K562 (cell line): ENCODE measurements around the gene ODAD4. TPM values are rescaled to one million over a fixed set of nuclear protein-coding genes. Genes with fewer than 3 reads are reported as not detected.

Source experiments
- ATAC-seq: fragments of 200-7000 bp; cut with Tn5 transposase; 3 replicates; pipeline ENCODE4 v1.9.1; 2020; ENCODE audit warnings: moderate library complexity
- BruUV-seq: library from RNA; stranded (reverse); fragments of 400-500 nt; replicated peaks from 2 replicates; lab custom pipeline; 2021; lab: Mats Ljungman, UMichigan
- CTCF ChIA-PET: fragments of 300-600 bp; formaldehyde crosslinking; extraction: SDS; loops from one replicate; lab custom pipeline; 2021; ENCODE audit warnings: low intra/inter-chr PET ratio; lab: Yijun Ruan, JAX
- POLR2A ChIA-PET: fragments of 300-600, 350-650 bp; sonication (Branson Sonifier 250); formaldehyde crosslinking; extraction: SDS; loops from one replicate; lab custom pipeline; 2021; ENCODE audit warnings: antibody characterized with exemption, inconsistent platforms; lab: Yijun Ruan, JAX
- DNase-seq, 4 experiments: peaks; one replicate each; pipeline versions ENCODE4 v3.0.0 to v3.0.0-alpha.2; 2011 to 2018; ENCODE audit warnings: low spot score in 3 of 4, mixed read lengths in 3 of 4; ENCODE audit errors: extremely low read depth in 1 of 4
- FAIRE-seq: peaks from 2 replicates; lab custom pipeline; 2011; peaks lifted over from hg19 to GRCh38; lab: Jason Lieb, UNC
- H2AFZ ChIP-seq: 2 replicates; pipeline ENCODE4 v1.6.0; 2011; ENCODE audit warnings: low read depth, low read length, control low read depth, inconsistent platforms
- H3K27ac ChIP-seq: fragments of 200-600 bp; 3 replicates; pipeline ENCODE4 v1.8.0; 2011; ENCODE audit warnings: low read depth, mild to moderate bottlenecking, control low read depth, inconsistent platforms, low read length, moderate library complexity, mixed read lengths; ENCODE audit errors: extremely low read depth
- H3K27me3 ChIP-seq, 2 experiments: fragments of 300-600 bp in 1 of 2; 2 replicates in 1 of 2; 3 replicates in 1 of 2; pipeline versions ENCODE4 v1.6.0 to v1.8.0; 2011; ENCODE audit warnings: inconsistent platforms in 2 of 2, low read length in 2 of 2, mild to moderate bottlenecking in 1 of 2, mixed read lengths in 1 of 2, moderate library complexity in 1 of 2; ENCODE audit not compliant: control insufficient read depth in 2 of 2, insufficient read depth in 2 of 2
- H3K36me3 ChIP-seq: fragments of 300-600 bp; 3 replicates; pipeline ENCODE4 v1.8.0; 2011; ENCODE audit warnings: mild to moderate bottlenecking, low read length, inconsistent platforms; ENCODE audit not compliant: control insufficient read depth, insufficient read depth
- H3K4me1 ChIP-seq, 2 experiments: fragments of 200-600 bp in 1 of 2; replicated peaks in 1 of 2; 2 replicates in 1 of 2; 3 replicates in 1 of 2; pipeline versions ENCODE4 v1.5.1 to v1.8.0; 2011; ENCODE audit warnings: inconsistent platforms in 2 of 2, low read length in 2 of 2, mild to moderate bottlenecking in 1 of 2, mixed read lengths in 1 of 2, moderate library complexity in 1 of 2; ENCODE audit not compliant: control insufficient read depth in 2 of 2, insufficient read depth in 2 of 2
- H3K4me2 ChIP-seq: 2 replicates; pipeline ENCODE4 v1.6.1; 2011; ENCODE audit warnings: low read length, control low read depth, inconsistent platforms, mixed read lengths; ENCODE audit not compliant: insufficient read depth
- H3K4me3 ChIP-seq: fragments of 200-600 bp; sonication (generic), shearing (Covaris generic); 2 replicates; pipeline ENCODE4 v1.5.1; 2016; ENCODE audit warnings: control low read depth, inconsistent platforms
- H3K79me2 ChIP-seq: fragments of 200-600 bp; 3 replicates; pipeline ENCODE4 v1.8.0; 2011; ENCODE audit warnings: low read length, inconsistent platforms; ENCODE audit not compliant: control insufficient read depth, insufficient read depth
- H3K9ac ChIP-seq, 2 experiments: 2 replicates each; pipeline versions ENCODE4 v1.6.0 to v1.6.1; 2011; ENCODE audit warnings: low read depth in 2 of 2, low read length in 2 of 2, control low read depth in 1 of 2, inconsistent platforms in 1 of 2, mild to moderate bottlenecking in 1 of 2, mixed read lengths in 1 of 2; ENCODE audit not compliant: insufficient read depth in 1 of 2
- H3K9me1 ChIP-seq: one replicate; pipeline ENCODE4 v1.6.0; 2011; ENCODE audit warnings: inconsistent platforms, mild to moderate bottlenecking, low read length, moderate library complexity; ENCODE audit not compliant: control insufficient read depth, insufficient read depth
- H3K9me3 ChIP-seq: replicated peaks from 2 replicates; pipeline ENCODE4 v1.5.1; 2011; ENCODE audit warnings: low read depth, low read length, inconsistent platforms; ENCODE audit not compliant: control insufficient read depth, insufficient read depth
- H4K20me1 ChIP-seq: replicated peaks from 2 replicates; pipeline ENCODE4 v1.6.1; 2011; ENCODE audit warnings: low read length, inconsistent platforms, mixed read lengths; ENCODE audit not compliant: control insufficient read depth, insufficient read depth
- CXXC5 ChIP-seq: fragments of 250-450 bp; sonication (Bioruptor Pico); IDR thresholded peaks from 2 replicates; pipeline ENCODE4 v1.8.0; 2022; ENCODE audit warnings: inconsistent platforms, mild to moderate bottlenecking, moderate library complexity
- PRPF4 ChIP-seq: fragments of 200-400 bp; formaldehyde crosslinking; IDR thresholded peaks from one replicate; pipeline ENCODE4 v1.6.1; 2017; ENCODE audit warnings: low read length, low read depth, mild to moderate bottlenecking; ENCODE audit not compliant: insufficient read depth, poor library complexity, severe bottlenecking
- RAD21 ChIP-seq, 2 experiments: fragments of 250-450 bp in 1 of 2; fragments of 450-650 bp in 1 of 2; sonication (Bioruptor Pico) in 1 of 2; formaldehyde crosslinking in 1 of 2; IDR thresholded peaks in 1 of 2; conservative IDR thresholded peaks in 1 of 2; 2 replicates each; pipeline versions ENCODE4 v1.4.0 to v1.8.0; 2020 to 2022; ENCODE audit warnings: mild to moderate bottlenecking in 2 of 2, moderate library complexity in 1 of 2
- RAD51 ChIP-seq: fragments of 450-650 bp; IDR thresholded peaks from 2 replicates; pipeline ENCODE4 v1.7.1; 2016; ENCODE audit warnings: low read depth, mild to moderate bottlenecking, borderline replicate concordance
- RBM25 ChIP-seq: fragments of 200-400 bp; formaldehyde crosslinking; IDR thresholded peaks from 2 replicates; pipeline ENCODE4 v1.6.1; 2018; ENCODE audit warnings: low read length, low read depth, moderate library complexity; ENCODE audit not compliant: severe bottlenecking
- RFX7 ChIP-seq: fragments of 250-450 bp; sonication (Bioruptor Pico); IDR thresholded peaks from 2 replicates; pipeline ENCODE4 v1.5.1; 2021; ENCODE audit warnings: mild to moderate bottlenecking
- TBP ChIP-seq: optimal IDR thresholded peaks from 2 replicates; pipeline ENCODE3; 2011; ENCODE audit warnings: low read depth, low read length, improper control_type of control experiment
- TCF3 ChIP-seq: sonication (generic); formaldehyde crosslinking; IDR thresholded peaks from 2 replicates; pipeline ENCODE4 v1.4.0; 2020; ENCODE audit warnings: mild to moderate bottlenecking, missing genetic modification reagents
- TSC22D4 ChIP-seq: fragments of 450-650 bp; IDR thresholded peaks from 2 replicates; pipeline ENCODE4 v1.6.1; 2016; ENCODE audit warnings: missing genetic modification characterization, missing biosample characterization, control low read depth
- ZNF586 ChIP-seq: fragments of 450-650 bp; formaldehyde crosslinking; conservative IDR thresholded peaks from 2 replicates; pipeline ENCODE4 v1.4.0; 2020; ENCODE audit warnings: mild to moderate bottlenecking, moderate library complexity
- ZNF77 ChIP-seq: fragments of 250-450 bp; sonication (Bioruptor Pico); IDR thresholded peaks from 2 replicates; pipeline ENCODE4 v1.5.0; 2020
- WGBS: fragments of 100-300 bp; shearing (Covaris generic); methylation state at CpG from one replicate; pipeline ENCODE4 v1.1.6; 2016; ENCODE audit warnings: low coverage, mixed read lengths; ENCODE audit not compliant: insufficient coverage; ENCODE audit errors: missing lambda C conversion rate; 5-methylcytosine and 5-hydroxymethylcytosine counted together
- in situ Hi-C: fragments of 300-500 bp; cut with MboI; formaldehyde crosslinking; loops from 4 replicates; pipeline ENCODE4 v1.15.0; 2018; ENCODE audit warnings: inconsistent platforms, mixed read lengths
- intact Hi-C: fragments of 100-400 bp; cut with micrococcal nuclease; formaldehyde crosslinking; loops from 2 replicates; pipeline ENCODE4 v1.14.2; 2022
- polyA plus RNA-seq, 8 experiments: library from polyadenylated mRNA; depleted of rRNA in 4 of 8; stranded (reverse) in 5 of 8; unstranded in 3 of 8; fragments of >200 nt; fragmentation: Nextera tagmentation in 2 of 8; fragmentation: Illumina TruSeq in 1 of 8; extraction: Ambion mirVana in 2 of 8; extraction: Trizol in 1 of 8; gene quantifications; 2 replicates each; pipeline versions ENCODE4 v1.2.1 to v1.2.3, GENCODE V29; 2011 to 2014; ENCODE audit warnings: inconsistent platforms in 1 of 8, missing spikeins in 1 of 8
- total RNA-seq, 7 experiments: library from RNA; depleted of rRNA in 6 of 7; stranded (reverse); fragments of >200 nt in 6 of 7; fragmentation: Illumina TruSeq in 2 of 7; extraction: Trizol in 2 of 7; gene quantifications; 2 replicates each; pipeline versions ENCODE4 v1.2.1 to v1.2.3, GENCODE V29; 2011 to 2021; ENCODE audit warnings: low replicate concordance in 1 of 7
- TF ChIP-seq, protein P1 (sequence below): sonication (generic); formaldehyde crosslinking; IDR thresholded peaks from 2 replicates; pipeline ENCODE4 v1.8.0; 2023; ENCODE audit warnings: mild to moderate bottlenecking, missing genetic modification reagents
- TF ChIP-seq, protein P2 (sequence below): sonication (generic); formaldehyde crosslinking; IDR thresholded peaks from 2 replicates; pipeline ENCODE4 v1.8.0; 2022; ENCODE audit warnings: mild to moderate bottlenecking, missing genetic modification reagents, borderline replicate concordance
- TF ChIP-seq, protein P3 (sequence below): fragments of 250-450 bp; sonication (Bioruptor Pico); IDR thresholded peaks from 2 replicates; pipeline ENCODE4 v1.4.0; 2020; ENCODE audit warnings: mild to moderate bottlenecking

The ODAD4 gene
- total and polyA plus RNA-seq, 9 of the 15 experiments (the other 6 are each of a cell fraction or from before 2014, with no cell fraction given), result 0.09 to 0.98 (median 0.51) TPM

DNA sequence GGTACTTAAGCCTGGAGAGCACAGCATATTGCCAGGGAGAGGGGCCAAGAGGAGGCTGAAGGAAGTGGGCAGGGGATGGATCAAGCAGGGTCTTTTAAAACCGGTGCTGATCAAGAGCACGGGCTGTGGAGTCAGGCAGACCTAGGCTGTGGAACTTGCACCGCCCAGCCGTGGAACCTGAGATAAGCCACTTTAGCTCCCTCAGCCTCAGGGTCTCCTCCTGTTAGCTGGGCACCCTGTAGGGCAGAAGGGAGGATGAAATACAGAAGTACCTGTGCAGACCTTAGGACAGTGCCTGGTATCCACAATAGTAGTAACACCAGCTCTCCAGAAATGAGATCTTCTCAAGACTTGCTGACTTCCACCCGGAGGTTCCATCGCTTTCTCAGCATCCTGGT lies 9.3 kb downstream of the ODAD4 start:
- ATAC-seq (peak; percentile 12; the same call in 2 of the 3 replicates), DNase-seq (no peak), FAIRE-seq (peak; percentile 15)
- H3K4me1 ChIP-seq, result peaks cover 28 to 29% of the 10 kb centered on the region in 2 experiments
- no TSS peak for BruUV-seq
- CTCF ChIA-PET, result no interaction called here
- POLR2A ChIA-PET, result interaction anchor here (0.7 to 2.3 kb wide), 4 partner anchors 10 to 250 kb away, joined by 3 to 18 read pairs (median 4); partner anchors contain the start of gene ODAD4
- intact Hi-C loops, result no loop called here
- H3K9me1 ChIP-seq, result no peaks in the 10 kb centered on the region
- no peaks in the 10 kb centered on the region for H3K79me2 ChIP-seq
- in situ Hi-C loops, result no loop called here
- H3K9me3 ChIP-seq, result no peaks in the 10 kb centered on the region
- H3K4me2 ChIP-seq, result peak overlapping the region; percentile 26
- H3K9ac ChIP-seq, result peak overlapping the region in 1 of 2 experiments; percentile 69; a peak in 2 of 4 replicates
- no peak overlapping the region for H3K4me3 ChIP-seq
- H3K36me3 ChIP-seq, result no peaks in the 10 kb centered on the region
- H3K27ac ChIP-seq, result no peak overlapping the region
- H2AFZ ChIP-seq, result no peak overlapping the region
- no peaks in the 10 kb centered on the region for H3K27me3 ChIP-seq
- H4K20me1 ChIP-seq, result no peaks in the 10 kb centered on the region
- WGBS, result 38% methylated on average over 6 of the region's 6 CpGs
- TF ChIP-seq ZNF586 (CRISPR knock-in tag), result no peak
- TF ChIP-seq TCF3, result no peak
- TF ChIP-seq RAD21 (CRISPR knock-in tag; conservative IDR thresholded peaks at IDR 0.05 in 1 of 2, IDR thresholded peaks at IDR 0.05 in 1 of 2), result no peak
- TF ChIP-seq, protein P1, sequence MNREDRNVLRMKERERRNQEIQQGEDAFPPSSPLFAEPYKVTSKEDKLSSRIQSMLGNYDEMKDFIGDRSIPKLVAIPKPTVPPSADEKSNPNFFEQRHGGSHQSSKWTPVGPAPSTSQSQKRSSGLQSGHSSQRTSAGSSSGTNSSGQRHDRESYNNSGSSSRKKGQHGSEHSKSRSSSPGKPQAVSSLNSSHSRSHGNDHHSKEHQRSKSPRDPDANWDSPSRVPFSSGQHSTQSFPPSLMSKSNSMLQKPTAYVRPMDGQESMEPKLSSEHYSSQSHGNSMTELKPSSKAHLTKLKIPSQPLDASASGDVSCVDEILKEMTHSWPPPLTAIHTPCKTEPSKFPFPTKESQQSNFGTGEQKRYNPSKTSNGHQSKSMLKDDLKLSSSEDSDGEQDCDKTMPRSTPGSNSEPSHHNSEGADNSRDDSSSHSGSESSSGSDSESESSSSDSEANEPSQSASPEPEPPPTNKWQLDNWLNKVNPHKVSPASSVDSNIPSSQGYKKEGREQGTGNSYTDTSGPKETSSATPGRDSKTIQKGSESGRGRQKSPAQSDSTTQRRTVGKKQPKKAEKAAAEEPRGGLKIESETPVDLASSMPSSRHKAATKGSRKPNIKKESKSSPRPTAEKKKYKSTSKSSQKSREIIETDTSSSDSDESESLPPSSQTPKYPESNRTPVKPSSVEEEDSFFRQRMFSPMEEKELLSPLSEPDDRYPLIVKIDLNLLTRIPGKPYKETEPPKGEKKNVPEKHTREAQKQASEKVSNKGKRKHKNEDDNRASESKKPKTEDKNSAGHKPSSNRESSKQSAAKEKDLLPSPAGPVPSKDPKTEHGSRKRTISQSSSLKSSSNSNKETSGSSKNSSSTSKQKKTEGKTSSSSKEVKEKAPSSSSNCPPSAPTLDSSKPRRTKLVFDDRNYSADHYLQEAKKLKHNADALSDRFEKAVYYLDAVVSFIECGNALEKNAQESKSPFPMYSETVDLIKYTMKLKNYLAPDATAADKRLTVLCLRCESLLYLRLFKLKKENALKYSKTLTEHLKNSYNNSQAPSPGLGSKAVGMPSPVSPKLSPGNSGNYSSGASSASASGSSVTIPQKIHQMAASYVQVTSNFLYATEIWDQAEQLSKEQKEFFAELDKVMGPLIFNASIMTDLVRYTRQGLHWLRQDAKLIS (CRISPR knock-in tag), result no peak
- TF ChIP-seq RBM25, result no peak
- no peak for TF ChIP-seq TSC22D4 (tag)
- TF ChIP-seq, protein P2, sequence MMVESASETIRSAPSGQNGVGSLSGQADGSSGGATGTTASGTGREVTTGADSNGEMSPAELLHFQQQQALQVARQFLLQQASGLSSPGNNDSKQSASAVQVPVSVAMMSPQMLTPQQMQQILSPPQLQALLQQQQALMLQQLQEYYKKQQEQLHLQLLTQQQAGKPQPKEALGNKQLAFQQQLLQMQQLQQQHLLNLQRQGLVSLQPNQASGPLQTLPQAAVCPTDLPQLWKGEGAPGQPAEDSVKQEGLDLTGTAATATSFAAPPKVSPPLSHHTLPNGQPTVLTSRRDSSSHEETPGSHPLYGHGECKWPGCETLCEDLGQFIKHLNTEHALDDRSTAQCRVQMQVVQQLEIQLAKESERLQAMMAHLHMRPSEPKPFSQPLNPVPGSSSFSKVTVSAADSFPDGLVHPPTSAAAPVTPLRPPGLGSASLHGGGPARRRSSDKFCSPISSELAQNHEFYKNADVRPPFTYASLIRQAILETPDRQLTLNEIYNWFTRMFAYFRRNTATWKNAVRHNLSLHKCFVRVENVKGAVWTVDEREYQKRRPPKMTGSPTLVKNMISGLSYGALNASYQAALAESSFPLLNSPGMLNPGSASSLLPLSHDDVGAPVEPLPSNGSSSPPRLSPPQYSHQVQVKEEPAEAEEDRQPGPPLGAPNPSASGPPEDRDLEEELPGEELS (CRISPR knock-in tag), result no peak
- no peak for TF ChIP-seq TBP
- no peak for TF ChIP-seq RFX7 (CRISPR knock-in tag)
- TF ChIP-seq ZNF77 (CRISPR knock-in tag), result no peak
- TF ChIP-seq PRPF4, result no peak
- no peak for TF ChIP-seq RAD51
- no peak for TF ChIP-seq CXXC5 (CRISPR knock-in tag)
- TF ChIP-seq, protein P3, sequence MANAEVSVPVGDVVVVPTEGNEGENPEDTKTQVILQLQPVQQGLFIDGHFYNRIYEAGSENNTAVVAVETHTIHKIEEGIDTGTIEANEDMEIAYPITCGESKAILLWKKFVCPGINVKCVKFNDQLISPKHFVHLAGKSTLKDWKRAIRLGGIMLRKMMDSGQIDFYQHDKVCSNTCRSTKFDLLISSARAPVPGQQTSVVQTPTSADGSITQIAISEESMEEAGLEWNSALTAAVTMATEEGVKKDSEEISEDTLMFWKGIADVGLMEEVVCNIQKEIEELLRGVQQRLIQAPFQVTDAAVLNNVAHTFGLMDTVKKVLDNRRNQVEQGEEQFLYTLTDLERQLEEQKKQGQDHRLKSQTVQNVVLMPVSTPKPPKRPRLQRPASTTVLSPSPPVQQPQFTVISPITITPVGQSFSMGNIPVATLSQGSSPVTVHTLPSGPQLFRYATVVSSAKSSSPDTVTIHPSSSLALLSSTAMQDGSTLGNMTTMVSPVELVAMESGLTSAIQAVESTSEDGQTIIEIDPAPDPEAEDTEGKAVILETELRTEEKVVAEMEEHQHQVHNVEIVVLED (CRISPR knock-in tag), result no peak
